Testis (tissue), 3 donors: Measurements from ENCODE around the gene EIF2D. TPM values are rescaled to one million over a fixed set of nuclear protein-coding genes. Genes with fewer than 3 reads are reported as not detected.
"Not testable (repeated sequence)": the region's sequence is repeated elsewhere in the genome, so short reads cannot be mapped to it uniquely, and the experiment has no call there.

Source experiments
- DNase-seq: peaks from one replicate; pipeline ENCODE4 v3.0.0-alpha.2; 2019
- H3K27ac ChIP-seq, 2 donors: fragments of 200-600 bp; sonication (generic); one replicate each; pipeline ENCODE4 v1.5.1; 2019
- H3K27me3 ChIP-seq: fragments of 200-600 bp; sonication (generic); one replicate; pipeline ENCODE4 v1.5.1; 2019
- H3K36me3 ChIP-seq: fragments of 200-600 bp; sonication (generic); one replicate; pipeline ENCODE4 v1.5.1; 2017; ENCODE audit warnings: low read depth; ENCODE audit errors: missing control alignments
- H3K4me1 ChIP-seq: fragments of 200-600 bp; sonication (generic); one replicate; pipeline ENCODE4 v1.5.1; 2019
- H3K4me3 ChIP-seq, 2 donors: fragments of 200-600 bp; sonication (generic); one replicate each; pipeline ENCODE4 v1.5.1; 2017 to 2019
- H3K9me3 ChIP-seq: fragments of 200-600 bp; sonication (generic); one replicate; pipeline ENCODE4 v1.5.1; 2017
- POLR2A ChIP-seq: fragments of 450-650 bp; IDR thresholded peaks from one replicate; pipeline ENCODE4 v1.6.1; 2017; ENCODE audit warnings: antibody characterized with exemption, mild to moderate bottlenecking, moderate library complexity
- WGBS, 2 donors: methylation state at CpG; one replicate each; pipeline ENCODE4 v1.1.5; 2018; 5-methylcytosine and 5-hydroxymethylcytosine counted together
- intact Hi-C: fragments of 100-400 bp; cut with DNase I; formaldehyde crosslinking; loops from one replicate; pipeline ENCODE4 v1.15.1; 2023; ENCODE audit warnings: low total_unique reads
- polyA plus RNA-seq: library from polyadenylated mRNA; stranded (reverse); fragments of 350-450 nt; fragmentation: Illumina TruSeq; extraction: RNeasy Lipid Tissue Mini Kit (QIAGEN cat#74804); gene quantifications from one replicate; pipeline ENCODE4 v1.2.3, GENCODE V29; 2014; ENCODE audit warnings: low read depth, low replicate concordance; ENCODE audit not compliant: insufficient read depth
- total RNA-seq, 2 donors: library from RNA; depleted of rRNA; stranded (reverse); fragments of >200 nt; gene quantifications; one replicate each; pipeline ENCODE4 v1.2.3, GENCODE V29; 2016
- TF ChIP-seq, protein P1 (sequence below), 3 experiments: fragments of 450-650 bp in 2 of 3; fragments of 200-600 bp in 1 of 3; sonication (generic) in 1 of 3; IDR thresholded peaks; one replicate each; pipeline ENCODE4 v1.5.1; 2016 to 2019; ENCODE audit warnings: antibody characterized with exemption in 3 of 3, mild to moderate bottlenecking in 2 of 3, moderate library complexity in 1 of 3

EIF2D gene
- total and polyA plus RNA-seq, 3 donors from 2014 or later = 54.8 to 65.3 (median 59.4) TPM

DNA sequence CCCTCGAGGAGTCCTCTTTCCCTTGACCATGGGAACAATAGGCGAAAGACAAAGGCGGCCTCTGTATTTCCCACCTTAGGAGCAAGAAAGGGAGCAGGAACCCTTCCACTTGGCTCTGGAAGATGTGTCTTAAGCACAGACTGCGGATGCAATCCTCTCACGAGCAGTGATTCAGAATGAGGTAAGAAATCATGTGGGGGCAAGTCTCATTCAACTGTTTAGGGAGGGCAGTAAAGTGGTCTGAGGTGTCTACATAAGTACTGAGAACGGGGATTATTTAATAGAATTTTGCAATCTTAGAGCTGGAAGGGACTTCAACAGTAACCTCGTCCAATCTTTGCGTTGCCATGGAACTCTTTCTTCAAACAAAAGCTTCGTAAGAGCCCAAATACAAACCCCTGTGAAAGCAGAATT lies 21.4 kb upstream of the EIF2D start:
- TF ChIP-seq, protein P1, sequence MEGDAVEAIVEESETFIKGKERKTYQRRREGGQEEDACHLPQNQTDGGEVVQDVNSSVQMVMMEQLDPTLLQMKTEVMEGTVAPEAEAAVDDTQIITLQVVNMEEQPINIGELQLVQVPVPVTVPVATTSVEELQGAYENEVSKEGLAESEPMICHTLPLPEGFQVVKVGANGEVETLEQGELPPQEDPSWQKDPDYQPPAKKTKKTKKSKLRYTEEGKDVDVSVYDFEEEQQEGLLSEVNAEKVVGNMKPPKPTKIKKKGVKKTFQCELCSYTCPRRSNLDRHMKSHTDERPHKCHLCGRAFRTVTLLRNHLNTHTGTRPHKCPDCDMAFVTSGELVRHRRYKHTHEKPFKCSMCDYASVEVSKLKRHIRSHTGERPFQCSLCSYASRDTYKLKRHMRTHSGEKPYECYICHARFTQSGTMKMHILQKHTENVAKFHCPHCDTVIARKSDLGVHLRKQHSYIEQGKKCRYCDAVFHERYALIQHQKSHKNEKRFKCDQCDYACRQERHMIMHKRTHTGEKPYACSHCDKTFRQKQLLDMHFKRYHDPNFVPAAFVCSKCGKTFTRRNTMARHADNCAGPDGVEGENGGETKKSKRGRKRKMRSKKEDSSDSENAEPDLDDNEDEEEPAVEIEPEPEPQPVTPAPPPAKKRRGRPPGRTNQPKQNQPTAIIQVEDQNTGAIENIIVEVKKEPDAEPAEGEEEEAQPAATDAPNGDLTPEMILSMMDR (IDR thresholded peaks at IDR 0.05) = no peak
- TF ChIP-seq POLR2A = no peak
- Histone ChIP-seq H3K27me3 (no peaks in the 10 kb centered on the region), H3K4me1 (peaks cover 7% of the 10 kb centered on the region), H3K9me3 (no peaks in the 10 kb centered on the region), H3K27ac (no peak overlapping the region), H3K36me3 (no peaks in the 10 kb centered on the region), H3K4me3 (no peak overlapping the region)
- intact Hi-C loops = loop anchor here (10.0 kb wide), 1 partner anchor 281 kb away; no protein-coding TSS in a partner anchor
- DNase-seq = no peak
- 32 to 40% methylated on average over 9 of the region's 9 CpGs for WGBS, 2 donors

DNA sequence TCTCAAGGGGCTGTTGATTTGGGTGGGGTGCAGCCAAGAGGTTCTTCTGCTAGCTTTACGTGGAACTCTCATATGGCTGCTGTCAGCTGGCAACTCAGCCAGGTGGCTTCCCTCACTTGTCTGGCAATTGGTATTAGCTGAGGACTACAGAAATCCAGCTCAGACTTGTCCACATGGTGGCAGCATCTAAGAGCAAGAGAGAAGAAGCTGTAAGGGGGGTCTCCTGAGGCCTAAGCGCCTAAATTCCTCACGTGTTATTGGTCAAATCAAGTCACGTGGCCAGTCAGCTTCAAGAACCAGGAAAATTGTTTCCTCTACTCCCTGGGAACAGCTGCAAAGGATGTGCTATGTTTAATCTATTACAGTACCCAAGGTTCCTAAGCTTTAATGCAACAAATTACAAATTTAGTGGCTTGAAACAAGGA lies 18.8 kb upstream of the EIF2D start:
- WGBS, 2 donors = 37 to 40% methylated on average over 4 of the region's 4 CpGs
- TF ChIP-seq, protein P1 (IDR thresholded peaks at IDR 0.05) = peak in 2 of 3 experiments; percentile 24 to 30
- no peak for TF ChIP-seq POLR2A
- H3K4me3 ChIP-seq = no peak overlapping the region
- intact Hi-C loops = loop anchor here (10.0 kb wide), 1 partner anchor 284 kb away; no protein-coding TSS in a partner anchor
- no peaks in the 10 kb centered on the region for H3K36me3 ChIP-seq
- no peaks in the 10 kb centered on the region for H3K9me3 ChIP-seq
- peak; percentile 68 for DNase-seq
- no peak overlapping the region for H3K27ac ChIP-seq
- H3K27me3 ChIP-seq = no peaks in the 10 kb centered on the region
- peaks cover 7% of the 10 kb centered on the region for H3K4me1 ChIP-seq

DNA sequence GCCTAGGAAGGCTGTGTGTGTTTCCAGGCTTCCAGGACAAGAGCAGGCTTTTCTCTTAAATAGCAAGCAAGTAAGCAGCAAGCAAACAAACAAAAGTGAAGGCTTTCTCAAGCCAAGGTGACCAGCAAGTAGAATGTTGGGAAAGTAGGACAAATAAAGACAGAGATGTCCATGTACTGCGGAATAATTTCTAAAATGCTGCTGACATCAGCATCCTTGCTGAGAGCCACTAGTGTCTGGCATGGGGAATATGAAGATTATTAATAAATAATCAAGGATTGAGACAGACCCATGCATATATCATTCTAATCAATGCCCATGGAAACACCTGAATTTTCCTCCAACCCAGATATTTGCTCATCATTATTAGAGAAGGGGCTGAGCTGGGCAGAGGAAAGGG lies 16.7 kb upstream of the EIF2D start:
- Histone ChIP-seq H3K27me3 (no peaks in the 10 kb centered on the region), H3K27ac (no peak overlapping the region), H3K36me3 (no peaks in the 10 kb centered on the region), H3K4me1 (no peaks in the 10 kb centered on the region), H3K9me3 (no peaks in the 10 kb centered on the region), H3K4me3 (no peak overlapping the region)
- WGBS, 2 donors = 72% methylated on average over 1 of the region's 1 CpG; no CpG with 5 or more reads in 1 of the 2 donors
- DNase-seq = no peak
- TF ChIP-seq, protein P1 (IDR thresholded peaks at IDR 0.05) = no peak
- TF ChIP-seq POLR2A = no peak
- intact Hi-C loops = no loop called here

DNA sequence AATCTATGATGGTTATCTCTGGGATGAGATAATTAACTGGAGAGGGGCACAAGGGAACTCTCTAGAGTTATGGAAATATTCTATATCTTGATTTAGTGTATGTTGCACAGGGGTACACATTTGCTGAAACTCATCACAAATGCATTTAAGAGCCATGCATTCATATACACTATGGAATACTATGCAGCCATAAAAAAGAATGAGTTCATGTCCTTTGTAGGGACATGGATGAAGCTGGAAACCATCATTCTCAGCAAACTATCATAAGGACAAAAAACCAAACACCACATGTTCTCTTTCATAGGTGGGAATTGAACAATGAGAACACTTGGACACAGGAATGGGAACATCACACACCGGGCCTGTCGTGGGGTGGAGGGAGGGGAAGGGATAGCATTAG lies 14.1 kb upstream of the EIF2D start:
- intact Hi-C loops, H3K36me3 ChIP-seq, DNase-seq, H3K9me3 ChIP-seq, H3K27me3 ChIP-seq, H3K27ac ChIP-seq, H3K4me1 ChIP-seq, H3K4me3 ChIP-seq: not testable (repeated sequence)
- 93 to 94% methylated on average over 2 of the region's 2 CpGs for WGBS, 2 donors

DNA sequence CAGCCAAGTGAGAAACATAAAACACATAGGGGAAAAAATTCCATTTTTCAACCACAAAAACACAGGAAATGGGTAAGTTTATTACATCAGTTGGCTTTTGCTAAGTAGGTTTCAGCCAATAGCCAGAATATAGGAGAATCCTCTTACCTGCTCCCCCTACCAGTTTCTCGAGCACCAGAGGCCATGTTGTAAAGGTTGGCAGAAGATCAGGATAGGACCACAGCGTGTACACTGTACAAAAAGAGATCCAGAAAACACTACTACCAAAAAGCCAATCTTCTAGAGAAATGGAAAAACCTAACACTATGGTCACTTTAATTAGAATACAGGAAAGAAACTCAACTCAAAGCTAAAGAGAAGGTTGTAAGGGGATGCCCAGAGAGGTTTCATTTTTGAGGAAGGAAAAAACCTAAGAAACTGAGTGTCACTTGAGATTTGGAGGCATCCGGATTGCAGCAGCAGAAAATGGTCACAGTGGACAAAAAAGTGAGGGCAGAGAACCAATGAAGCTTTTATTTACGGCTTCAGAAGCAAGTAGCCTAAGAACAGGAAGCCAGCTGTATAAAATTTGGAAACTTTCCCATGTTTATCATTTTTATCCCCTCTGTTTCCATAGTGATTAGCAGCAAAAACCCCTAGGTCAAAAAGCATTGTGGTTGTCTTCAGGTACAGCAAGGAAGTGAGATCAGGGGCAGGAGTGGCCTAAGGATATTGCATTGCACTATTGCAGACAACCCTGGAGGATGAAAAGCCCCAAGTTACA lies 2.9 kb downstream of the EIF2D start:
- no peaks in the 10 kb centered on the region for H3K9me3 ChIP-seq
- no peak for DNase-seq
- no peaks in the 10 kb centered on the region for H3K36me3 ChIP-seq
- 71 to 80% methylated on average over 4 of the region's 4 CpGs for WGBS, 2 donors
- no peak for TF ChIP-seq POLR2A
- TF ChIP-seq, protein P1 (IDR thresholded peaks at IDR 0.05) = no peak
- no peak overlapping the region for H3K4me3 ChIP-seq
- H3K4me1 ChIP-seq = no peaks in the 10 kb centered on the region
- H3K27ac ChIP-seq = no peak overlapping the region
- no peaks in the 10 kb centered on the region for H3K27me3 ChIP-seq
- intact Hi-C loops = no loop called here
